Ovary (tissue), 3 donors: ENCODE data around the gene PPP2R5C.

Source experiments
- POLR2A ChIP-seq: fragments of 450-650 bp; IDR thresholded peaks from one replicate; pipeline ENCODE4 v1.6.1; 2017; ENCODE audit warnings: antibody characterized with exemption, mild to moderate bottlenecking, moderate library complexity
- TF ChIP-seq, protein P1 (sequence below), 3 donors: fragments of 450-650 bp in 2 of 3; fragments of 200-600 bp in 1 of 3; IDR thresholded peaks; one replicate each; pipeline versions ENCODE4 v1.5.1 to v1.8.0; 2016 to 2022; ENCODE audit warnings: antibody characterized with exemption in 3 of 3, mild to moderate bottlenecking in 1 of 3
- donor health status: DM: no; HTN: no; CAD: no.

DNA sequence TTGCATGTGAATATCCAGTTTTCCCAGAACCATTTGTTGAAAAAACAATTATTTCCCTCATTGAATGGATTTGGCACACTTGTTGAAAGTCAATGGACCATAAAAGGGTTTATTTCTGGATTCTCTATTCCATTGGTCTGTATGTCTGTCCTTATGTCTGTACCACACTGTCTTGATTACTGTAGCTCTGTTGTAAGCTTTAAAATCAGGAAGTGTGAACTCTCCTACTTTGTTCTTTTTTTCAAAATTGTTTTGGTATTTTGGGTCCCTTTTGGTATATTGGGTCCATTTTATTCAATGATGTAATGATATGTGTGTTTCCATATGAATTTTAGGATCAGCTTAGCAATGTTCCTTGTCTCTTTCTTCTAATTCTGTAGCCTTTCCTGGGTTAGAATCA is 64.8 kb downstream of the PPP2R5C start:
- TF ChIP-seq, protein P1, sequence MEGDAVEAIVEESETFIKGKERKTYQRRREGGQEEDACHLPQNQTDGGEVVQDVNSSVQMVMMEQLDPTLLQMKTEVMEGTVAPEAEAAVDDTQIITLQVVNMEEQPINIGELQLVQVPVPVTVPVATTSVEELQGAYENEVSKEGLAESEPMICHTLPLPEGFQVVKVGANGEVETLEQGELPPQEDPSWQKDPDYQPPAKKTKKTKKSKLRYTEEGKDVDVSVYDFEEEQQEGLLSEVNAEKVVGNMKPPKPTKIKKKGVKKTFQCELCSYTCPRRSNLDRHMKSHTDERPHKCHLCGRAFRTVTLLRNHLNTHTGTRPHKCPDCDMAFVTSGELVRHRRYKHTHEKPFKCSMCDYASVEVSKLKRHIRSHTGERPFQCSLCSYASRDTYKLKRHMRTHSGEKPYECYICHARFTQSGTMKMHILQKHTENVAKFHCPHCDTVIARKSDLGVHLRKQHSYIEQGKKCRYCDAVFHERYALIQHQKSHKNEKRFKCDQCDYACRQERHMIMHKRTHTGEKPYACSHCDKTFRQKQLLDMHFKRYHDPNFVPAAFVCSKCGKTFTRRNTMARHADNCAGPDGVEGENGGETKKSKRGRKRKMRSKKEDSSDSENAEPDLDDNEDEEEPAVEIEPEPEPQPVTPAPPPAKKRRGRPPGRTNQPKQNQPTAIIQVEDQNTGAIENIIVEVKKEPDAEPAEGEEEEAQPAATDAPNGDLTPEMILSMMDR (IDR thresholded peaks at IDR 0.05) = no peak
- no peak for TF ChIP-seq POLR2A
